Panc1 (cell line): ENCODE data around the gene AMN1.

Experiments used
- POLR2AphosphoS5 ChIP-seq: IDR thresholded peaks from 2 replicates; pipeline ENCODE4 v1.6.1; 2012; ENCODE audit warnings: mild to moderate bottlenecking, low read depth, low read length, moderate library complexity
- TF ChIP-seq, protein P1 (sequence below), 2 experiments: IDR thresholded peaks; 2 replicates each; pipeline ENCODE4 v1.6.1; 2011 to 2012; ENCODE audit warnings: low read depth in 2 of 2, control low read depth in 1 of 2, low read length in 1 of 2, mild to moderate bottlenecking in 1 of 2, moderate library complexity in 1 of 2; ENCODE audit not compliant: insufficient read depth in 1 of 2

DNA sequence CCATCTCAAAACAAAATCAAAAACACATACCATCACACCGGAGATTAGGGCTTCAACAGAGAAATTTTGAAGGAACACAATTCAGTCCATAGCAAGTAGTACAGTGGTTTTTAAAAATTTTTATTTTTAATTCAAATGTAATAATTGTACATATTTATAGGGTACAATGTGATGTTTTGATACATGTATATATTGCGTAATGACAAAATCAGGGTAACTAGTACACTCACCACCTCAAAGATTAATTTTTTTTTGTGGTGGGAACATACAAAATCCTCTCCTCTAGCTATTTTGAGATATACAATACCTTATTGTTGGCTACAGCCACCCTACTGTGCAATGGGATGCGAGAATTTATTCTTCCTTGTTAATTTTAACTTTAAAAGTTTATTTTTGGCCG, 95.4 kb downstream of the AMN1 start:
- TF ChIP-seq POLR2AphosphoS5, result no peak
- TF ChIP-seq, protein P1, sequence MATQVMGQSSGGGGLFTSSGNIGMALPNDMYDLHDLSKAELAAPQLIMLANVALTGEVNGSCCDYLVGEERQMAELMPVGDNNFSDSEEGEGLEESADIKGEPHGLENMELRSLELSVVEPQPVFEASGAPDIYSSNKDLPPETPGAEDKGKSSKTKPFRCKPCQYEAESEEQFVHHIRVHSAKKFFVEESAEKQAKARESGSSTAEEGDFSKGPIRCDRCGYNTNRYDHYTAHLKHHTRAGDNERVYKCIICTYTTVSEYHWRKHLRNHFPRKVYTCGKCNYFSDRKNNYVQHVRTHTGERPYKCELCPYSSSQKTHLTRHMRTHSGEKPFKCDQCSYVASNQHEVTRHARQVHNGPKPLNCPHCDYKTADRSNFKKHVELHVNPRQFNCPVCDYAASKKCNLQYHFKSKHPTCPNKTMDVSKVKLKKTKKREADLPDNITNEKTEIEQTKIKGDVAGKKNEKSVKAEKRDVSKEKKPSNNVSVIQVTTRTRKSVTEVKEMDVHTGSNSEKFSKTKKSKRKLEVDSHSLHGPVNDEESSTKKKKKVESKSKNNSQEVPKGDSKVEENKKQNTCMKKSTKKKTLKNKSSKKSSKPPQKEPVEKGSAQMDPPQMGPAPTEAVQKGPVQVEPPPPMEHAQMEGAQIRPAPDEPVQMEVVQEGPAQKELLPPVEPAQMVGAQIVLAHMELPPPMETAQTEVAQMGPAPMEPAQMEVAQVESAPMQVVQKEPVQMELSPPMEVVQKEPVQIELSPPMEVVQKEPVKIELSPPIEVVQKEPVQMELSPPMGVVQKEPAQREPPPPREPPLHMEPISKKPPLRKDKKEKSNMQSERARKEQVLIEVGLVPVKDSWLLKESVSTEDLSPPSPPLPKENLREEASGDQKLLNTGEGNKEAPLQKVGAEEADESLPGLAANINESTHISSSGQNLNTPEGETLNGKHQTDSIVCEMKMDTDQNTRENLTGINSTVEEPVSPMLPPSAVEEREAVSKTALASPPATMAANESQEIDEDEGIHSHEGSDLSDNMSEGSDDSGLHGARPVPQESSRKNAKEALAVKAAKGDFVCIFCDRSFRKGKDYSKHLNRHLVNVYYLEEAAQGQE (IDR thresholded peaks at IDR 0.05; ENCODE audit: insufficient read depth in 1 of 2, low read depth in 2 of 2, low read length in 1 of 2), result no peak
